GM18867 (cell line): ENCODE data around the gene FDX2.
"Not testable (repeated sequence)": the region's sequence is repeated elsewhere in the genome, so short reads cannot be mapped to it uniquely, and the experiment has no call there.

Experiments used
- ATAC-seq: cut with Tn5 transposase; IDR thresholded peaks from one replicate; pipeline ENCODE4 v1.9.1; 2021; ENCODE audit warnings: mild to moderate bottlenecking, moderate library complexity; ENCODE audit not compliant: unreplicated experiment

The FDX2 gene

GRCh38 chr19:10315335-10316214 is at the start of gene FDX2:
Gene FDX2 (minus strand): TSS chr19:10316015. CDS start chr19:10315996, 19 bp downstream.
- ATAC-seq, result peak; percentile 54

- no peak for ATAC-seq
Observed at GRCh38 chr19:10365518-10365917, 49.7 kb upstream of the FDX2 start.

- no peak for ATAC-seq
Observed at GRCh38 chr19:10364644-10365043, 48.8 kb upstream of the FDX2 start.

- no peak for ATAC-seq
Observed at GRCh38 chr19:10363789-10364281, 48.0 kb upstream of the FDX2 start.

GRCh38 chr19:10362259-10362658 is 46.4 kb upstream of the FDX2 start:
- ATAC-seq, result no peak

- ATAC-seq, result no peak
Observed at GRCh38 chr19:10361569-10362011, 45.8 kb upstream of the FDX2 start.

- ATAC-seq, result no peak
Observed at GRCh38 chr19:10356431-10356830, 40.6 kb upstream of the FDX2 start.

- ATAC-seq, result no peak
Observed at GRCh38 chr19:10353793-10354391, 38.1 kb upstream of the FDX2 start.

- ATAC-seq, result no peak
Observed at GRCh38 chr19:10352764-10353671, 37.2 kb upstream of the FDX2 start.

GRCh38 chr19:10346509-10346908 is 30.7 kb upstream of the FDX2 start:
- no peak for ATAC-seq

- no peak for ATAC-seq
Observed at GRCh38 chr19:10344780-10345179, 29.0 kb upstream of the FDX2 start.

- ATAC-seq, result no peak
Observed at GRCh38 chr19:10343495-10343894, 27.7 kb upstream of the FDX2 start.

GRCh38 chr19:10339977-10340376 is 24.2 kb upstream of the FDX2 start:
- no peak for ATAC-seq

GRCh38 chr19:10339380-10339960 is 23.7 kb upstream of the FDX2 start, which contains the start of gene ICAM3:
Gene ICAM3 (minus strand): TSS chr19:10339624. CDS start chr19:10339614, 10 bp downstream.
- ATAC-seq, result peak; percentile 72

- ATAC-seq, result no peak
Observed at GRCh38 chr19:10338940-10339339, 23.1 kb upstream of the FDX2 start.

- not testable (repeated sequence) for ATAC-seq
Observed at GRCh38 chr19:10336725-10337124, 20.9 kb upstream of the FDX2 start.

- ATAC-seq, result no peak
Observed at GRCh38 chr19:10335352-10335985, 19.7 kb upstream of the FDX2 start.

- no peak for ATAC-seq
Observed at GRCh38 chr19:10334588-10335351, 19.0 kb upstream of the FDX2 start.
